ENCODE measurements around the gene PABPC4L. TPM values are rescaled to one million over a fixed set of nuclear protein-coding genes. Genes with fewer than 3 reads are reported as not detected.

PABPC4L gene
- total RNA-seq, result under 0.01 and 0.24 TPM in 2 replicates

GRCh38 chr4:134201216-134202161, at the start of gene PABPC4L:
PABPC4L (minus strand) TSS chr4:134201789; CDS start chr4:134201019, 770 bp downstream.

